Measurements from ENCODE around the gene ANKRD17.

DNA sequence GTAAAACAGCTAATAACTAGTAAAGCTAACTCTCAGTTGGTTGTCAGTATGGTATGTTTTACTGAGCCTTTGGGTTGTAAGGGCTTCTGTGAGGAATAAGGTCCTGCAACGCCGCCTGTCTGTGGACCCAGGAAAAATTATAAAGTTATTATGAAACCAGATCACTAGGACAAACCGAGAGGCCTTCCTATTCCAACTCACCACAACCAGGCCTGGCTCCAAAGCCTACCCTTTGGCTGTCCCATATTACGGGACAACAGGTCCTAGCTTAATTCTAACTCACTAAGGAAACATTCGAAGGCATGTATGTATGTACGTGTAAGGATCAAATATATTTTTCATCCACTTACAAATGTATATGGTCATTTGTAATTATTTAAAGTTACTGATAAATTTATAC, 1.4 kb downstream of the ANKRD17 start:
- TF ChIP-seq CTCF (IDR thresholded peaks at IDR 0.05) (peak; percentile 66), EZH2phosphoT487 (IDR thresholded peaks at IDR 0.05) (no peak), EZH2 (IDR thresholded peaks at IDR 0.05) (no peak)

Measured in neural progenitor cell (in vitro differentiated cells).